ENCODE measurements around the gene AHCYL2. TPM values are rescaled to one million over a fixed set of nuclear protein-coding genes. Genes with fewer than 3 reads are reported as not detected.

AHCYL2 gene
- polyA plus RNA-seq, 3 donors: 10.7 to 14.6 (median 12.1) TPM

GRCh38 chr7:129385598-129385997, 160.8 kb downstream of the AHCYL2 start:
- Histone ChIP-seq H3K27ac (ENCODE audit: low read depth in 1 of 2, low read length in 2 of 2) (no peak overlapping the region), H3K9ac (ENCODE audit: insufficient read depth, low read length, poor library complexity, severe bottlenecking) (no peak overlapping the region), H3K9me3 (replicated peaks in 1 of 2; ENCODE audit: control insufficient read depth in 1 of 2, insufficient read depth in 1 of 2, low read length in 2 of 2) (no peaks in the 10 kb centered on the region), H3K4me3 (replicated peaks in 1 of 3; ENCODE audit: low read depth in 2 of 3, low read length in 3 of 3) (no peak overlapping the region), H3K4me1 (ENCODE audit: control insufficient read depth in 1 of 2, insufficient read depth in 2 of 2, low read length in 2 of 2) (no peaks in the 10 kb centered on the region), H3K36me3 (replicated peaks in 1 of 2; ENCODE audit: control insufficient read depth in 1 of 2, insufficient read depth in 2 of 2, low read length in 2 of 2) (peaks cover 22 to 42% of the 10 kb centered on the region in 2 donors), H3K79me2 (ENCODE audit: insufficient read depth, low read length) (no peaks in the 10 kb centered on the region), H4K20me1 (ENCODE audit: insufficient read depth, low read length) (no peaks in the 10 kb centered on the region), H3K27me3 (ENCODE audit: control insufficient read depth in 2 of 2, insufficient read depth in 2 of 2, low read length in 2 of 2) (no peaks in the 10 kb centered on the region), H3K4me2 (replicated peaks; ENCODE audit: extremely low read depth, low read length, poor library complexity, severe bottlenecking) (no peak overlapping the region), H2AFZ (ENCODE audit: insufficient read depth, low read depth, low read length, poor library complexity, severe bottlenecking) (no peak overlapping the region)
- intact Hi-C loops (cut with micrococcal nuclease): no loop called here
- Mint-ChIP-seq H3K27ac (no peak overlapping the region), H3K4me3 (no peak overlapping the region), H3K4me1 (no peaks in the 10 kb centered on the region), H3K27me3 (ENCODE audit: low read depth in 3 of 3) (peaks cover 0 to 2% (median 0%) of the 10 kb centered on the region in 3 donors), H3K36me3 (peaks cover 39 to 44% of the 10 kb centered on the region in 2 donors), H3K9me3 (no peaks in the 10 kb centered on the region)
- no peak for TF ChIP-seq CTCF (IDR thresholded peaks at IDR 0.05)
- no CpG with 5 or more reads among the region's 4 CpGs for WGBS (ENCODE audit: insufficient coverage)
- no peak for DNase-seq

- peaks cover 41 to 46% of the 10 kb centered on the region in 2 donors for H3K36me3 Mint-ChIP-seq
- no peaks in the 10 kb centered on the region for H3K27me3 ChIP-seq (ENCODE audit: control insufficient read depth in 2 of 2, insufficient read depth in 2 of 2, low read length in 2 of 2)
- no peaks in the 10 kb centered on the region for H3K9me3 Mint-ChIP-seq
- H3K9me3 ChIP-seq (replicated peaks in 1 of 2; ENCODE audit: control insufficient read depth in 1 of 2, insufficient read depth in 1 of 2, low read length in 2 of 2): no peaks in the 10 kb centered on the region
- intact Hi-C loops (cut with micrococcal nuclease): no loop called here
- H3K79me2 ChIP-seq (ENCODE audit: insufficient read depth, low read length): no peaks in the 10 kb centered on the region
- H3K4me3 ChIP-seq (replicated peaks in 1 of 3; ENCODE audit: low read depth in 2 of 3, low read length in 3 of 3): no peak overlapping the region
- no peak overlapping the region for H3K27ac Mint-ChIP-seq
- H3K4me1 ChIP-seq (ENCODE audit: control insufficient read depth in 1 of 2, insufficient read depth in 2 of 2, low read length in 2 of 2): no peaks in the 10 kb centered on the region
- DNase-seq: no peak
- peaks cover 24 to 48% of the 10 kb centered on the region in 2 donors for H3K36me3 ChIP-seq (replicated peaks in 1 of 2; ENCODE audit: control insufficient read depth in 1 of 2, insufficient read depth in 2 of 2, low read length in 2 of 2)
- no peaks in the 10 kb centered on the region for H4K20me1 ChIP-seq (ENCODE audit: insufficient read depth, low read length)
- H3K27ac ChIP-seq (ENCODE audit: low read depth in 1 of 2, low read length in 2 of 2): no peak overlapping the region
- no peak overlapping the region for H3K4me2 ChIP-seq (replicated peaks; ENCODE audit: extremely low read depth, low read length, poor library complexity, severe bottlenecking)
- no peak overlapping the region for H2AFZ ChIP-seq (ENCODE audit: insufficient read depth, low read depth, low read length, poor library complexity, severe bottlenecking)
- H3K4me3 Mint-ChIP-seq: no peak overlapping the region
- H3K27me3 Mint-ChIP-seq (ENCODE audit: low read depth in 3 of 3): peaks cover 0 to 2% (median 0%) of the 10 kb centered on the region in 3 donors
- no peaks in the 10 kb centered on the region for H3K4me1 Mint-ChIP-seq
- H3K9ac ChIP-seq (ENCODE audit: insufficient read depth, low read length, poor library complexity, severe bottlenecking): no peak overlapping the region
- no peak for TF ChIP-seq CTCF (IDR thresholded peaks at IDR 0.05)
Measured at GRCh38 chr7:129386506-129386905, 161.7 kb downstream of the AHCYL2 start.
